ENCODE measurements around the gene PDCD4. TPM values are rescaled to one million over a fixed set of nuclear protein-coding genes. Genes with fewer than 3 reads are reported as not detected.

The PDCD4 gene
- total and polyA plus RNA-seq, 9 of the 15 experiments (the other 6 are each of a cell fraction or from before 2014, with no cell fraction given) = 12.9 to 44.1 (median 33.7) TPM

- no peak for TF ChIP-seq MTA3 (IDR thresholded peaks at IDR 0.05; ENCODE audit: borderline replicate concordance)
- TF ChIP-seq GATA2 (CRISPR knock-in tag; IDR thresholded peaks at IDR 0.05) = no peak
Measured at GRCh38 chr10:110867807-110868465, 3.8 kb upstream of the PDCD4 start (continued).

GRCh38 chr10:110868981-110869380 is 2.7 kb upstream of the PDCD4 start:
- Histone ChIP-seq H3K27me3 (ENCODE audit: control insufficient read depth in 2 of 2, insufficient read depth in 2 of 2, low read length in 2 of 2) (no peaks in the 10 kb centered on the region), H3K79me2 (ENCODE audit: control insufficient read depth, insufficient read depth, low read length) (peaks cover 14% of the 10 kb centered on the region), H2AFZ (ENCODE audit: low read depth, low read length) (peak overlapping the region; percentile 66), H3K36me3 (ENCODE audit: control insufficient read depth, insufficient read depth, low read length) (no peaks in the 10 kb centered on the region), H3K9ac (ENCODE audit: insufficient read depth in 1 of 2, low read depth in 2 of 2, low read length in 2 of 2) (no peak overlapping the region), H3K27ac (ENCODE audit: extremely low read depth, low read depth, low read length) (no peak overlapping the region), H3K4me3 (no peak overlapping the region), H4K20me1 (replicated peaks; ENCODE audit: control insufficient read depth, insufficient read depth, low read length) (no peaks in the 10 kb centered on the region), H3K4me1 (replicated peaks in 1 of 2; ENCODE audit: control insufficient read depth in 2 of 2, insufficient read depth in 2 of 2, low read length in 2 of 2) (peaks cover 20 to 49% of the 10 kb centered on the region in 2 experiments), H3K9me1 (ENCODE audit: control insufficient read depth, insufficient read depth, low read length) (no peaks in the 10 kb centered on the region), H3K4me2 (ENCODE audit: insufficient read depth, low read length) (no peak overlapping the region), H3K9me3 (replicated peaks; ENCODE audit: control insufficient read depth, insufficient read depth, low read depth, low read length) (no peaks in the 10 kb centered on the region)
- FAIRE-seq (no peak), DNase-seq (ENCODE audit: extremely low read depth in 1 of 4, low spot score in 3 of 4) (no peak), ATAC-seq (no peak)
- ChIA-PET POLR2A (no interaction called here), CTCF (ENCODE audit: low intra/inter-chr PET ratio) (no interaction called here)
- TF ChIP-seq TRIM25 (IDR thresholded peaks at IDR 0.05; ENCODE audit: borderline replicate concordance) = no peak
- no peak for TF ChIP-seq KDM2B (CRISPR knock-in tag; IDR thresholded peaks at IDR 0.05)
- 59% methylated on average over 4 of the region's 6 CpGs for WGBS (ENCODE audit: insufficient coverage, low coverage, missing lambda C conversion rate)
- intact Hi-C loops (cut with micrococcal nuclease) (no loop called here), in situ Hi-C loops (cut with MboI) (no loop called here)
- BruUV-seq (replicated peaks) = no TSS peak
